Renal cortex interstitium (tissue), 11 donors: ENCODE measurements around the gene EHD1. TPM values are rescaled to one million over a fixed set of nuclear protein-coding genes. Genes with fewer than 3 reads are reported as not detected.

Source experiments
- DNase-seq, 11 donors: peaks; one replicate each; pipeline ENCODE4 v3.0.0-alpha.2; 2013; ENCODE audit warnings: low read depth in 9 of 11, low spot score in 4 of 11; ENCODE audit errors: extremely low read depth in 1 of 11
- polyA plus RNA-seq, 3 donors: library from polyadenylated mRNA; unstranded; fragments of 120-200 nt; gene quantifications; one replicate each; pipeline ENCODE4 v1.2.1, GENCODE V29; 2013; ENCODE audit not compliant: insufficient read length in 3 of 3

Gene EHD1
- polyA plus RNA-seq, 3 donors, result 54.8 to 67.9 (median 60.8) TPM

GRCh38 chr11:64894812-64895452 is 16.5 kb upstream of the EHD1 start:
- no peak for DNase-seq

GRCh38 chr11:64894070-64894811 is 15.8 kb upstream of the EHD1 start:
- no peak for DNase-seq

- DNase-seq, result no peak
Observed at GRCh38 chr11:64893194-64894069, 15.0 kb upstream of the EHD1 start.

GRCh38 chr11:64892838-64893193 is 14.4 kb upstream of the EHD1 start:
- DNase-seq, result no peak

GRCh38 chr11:64892411-64892831 is 14.0 kb upstream of the EHD1 start:
- DNase-seq, result no peak

- DNase-seq, result no peak
Observed at GRCh38 chr11:64891880-64892279, 13.5 kb upstream of the EHD1 start.

- DNase-seq, result no peak
Observed at GRCh38 chr11:64891215-64891848, 12.9 kb upstream of the EHD1 start.

GRCh38 chr11:64890522-64890939 is 12.1 kb upstream of the EHD1 start:
- DNase-seq, result no peak

- no peak for DNase-seq
Observed at GRCh38 chr11:64888729-64889511, 10.5 kb upstream of the EHD1 start.

GRCh38 chr11:64888406-64888728 is 9.9 kb upstream of the EHD1 start:
- no peak for DNase-seq

- peak in 6 of 11 donors; percentile 58 to 72 (median 66) for DNase-seq
Observed at GRCh38 chr11:64887757-64888405, 9.5 kb upstream of the EHD1 start.

- DNase-seq, result no peak
Observed at GRCh38 chr11:64887234-64887756, 8.9 kb upstream of the EHD1 start.

- DNase-seq, result no peak
Observed at GRCh38 chr11:64885367-64886286, 7.2 kb upstream of the EHD1 start.

- DNase-seq, result no peak
Observed at GRCh38 chr11:64884019-64884418, 5.6 kb upstream of the EHD1 start.

GRCh38 chr11:64883575-64883974 is 5.2 kb upstream of the EHD1 start:
- no peak for DNase-seq

- no peak for DNase-seq
Observed at GRCh38 chr11:64882243-64882642, 3.8 kb upstream of the EHD1 start.

GRCh38 chr11:64881476-64881875 is 3.1 kb upstream of the EHD1 start:
- no peak for DNase-seq
